Activated T-helper 1 cell treated with anti-CD3 and anti-CD28 coated beads, Interleukin-12 subunit alpha, Interleukin-12 subunit beta, Interleukin-2, Interleukin-4 antibody, amounts not matched to agents 30 ng/mL and 10 ng/mL and 1 ng/mL, durations not matched to agents 14 hours and 24 hours and 36 hours (primary cell): ENCODE measurements around the gene FALEC. TPM values are rescaled to one million over a fixed set of nuclear protein-coding genes. Genes with fewer than 3 reads are reported as not detected.

ENCODE experiments used
- DNase-seq: peaks from one replicate; pipeline ENCODE4 v3.0.0; 2021; ENCODE audit warnings: low spot score
- H3K27ac Mint-ChIP-seq: one replicate; pipeline ENCODE4 v1.8.0; 2021; ENCODE audit warnings: mild to moderate bottlenecking, mixed read lengths
- H3K27me3 Mint-ChIP-seq: one replicate; pipeline ENCODE4 v1.8.0; 2022; ENCODE audit warnings: mild to moderate bottlenecking, moderate library complexity, mixed read lengths; ENCODE audit not compliant: insufficient read depth
- H3K36me3 Mint-ChIP-seq: one replicate; pipeline ENCODE4 v1.8.0; 2021; ENCODE audit warnings: low read depth, mixed read lengths
- H3K4me1 Mint-ChIP-seq: one replicate; pipeline ENCODE4 v1.8.0; 2021; ENCODE audit warnings: low read depth, mixed read lengths
- H3K4me3 Mint-ChIP-seq: one replicate; pipeline ENCODE4 v1.8.0; 2021; ENCODE audit warnings: mild to moderate bottlenecking, moderate library complexity, mixed read lengths
- H3K9me3 Mint-ChIP-seq: one replicate; pipeline ENCODE4 v1.8.0; 2021; ENCODE audit warnings: mixed read lengths
- intact Hi-C: fragments of 100-400 bp; cut with micrococcal nuclease; formaldehyde crosslinking; loops from one replicate; pipeline ENCODE4 v1.15.1; 2024
- total RNA-seq: library from RNA; stranded (reverse); gene quantifications from 2 replicates; pipeline ENCODE4 v1.2.3, GENCODE V29; 2022

Gene FALEC
- not detected in 2 replicates for total RNA-seq

DNA sequence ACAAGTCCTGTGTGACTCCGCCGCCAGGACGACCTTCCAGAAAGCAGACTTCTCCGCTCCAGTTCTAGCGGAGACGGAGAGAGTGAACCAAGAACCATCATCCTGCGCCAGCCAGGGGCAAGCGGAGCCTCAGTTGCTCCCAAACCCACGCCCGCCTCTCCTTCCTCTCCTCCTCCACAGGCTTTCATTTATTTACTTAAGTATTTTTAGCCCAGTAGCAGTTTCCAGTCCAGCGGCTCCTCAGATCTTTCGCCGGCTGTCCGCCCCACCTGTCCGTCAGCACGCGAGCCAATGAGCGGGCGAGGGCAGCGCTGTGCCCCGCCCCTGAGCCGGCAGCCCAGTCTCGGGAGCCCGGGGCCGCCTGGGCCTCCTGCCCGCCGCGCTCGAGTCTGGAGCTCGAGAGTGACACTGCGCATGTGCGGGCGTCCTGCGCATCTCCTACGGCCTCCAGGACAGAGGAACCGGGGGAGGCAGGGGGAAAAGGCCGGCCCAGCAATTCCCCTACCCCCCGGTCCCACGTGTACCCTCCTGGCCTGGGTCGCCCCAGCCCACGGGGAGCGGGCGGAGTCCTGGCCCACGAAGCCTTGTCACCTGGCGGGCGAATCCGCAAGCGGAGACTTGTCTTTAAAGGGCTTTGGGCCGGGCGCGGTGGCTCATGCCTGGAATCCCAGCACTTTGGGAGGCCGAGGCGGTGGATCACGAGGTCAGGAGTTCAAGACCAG, at the start of gene FALEC:
Gene FALEC, plus strand, starts transcription at position 425 of the 722 bp plus-strand sequence.
- peaks cover 16% of the 10 kb centered on the region for H3K4me1 Mint-ChIP-seq
- peaks cover 6% of the 10 kb centered on the region for H3K36me3 Mint-ChIP-seq
- no peaks in the 10 kb centered on the region for H3K9me3 Mint-ChIP-seq
- no peaks in the 10 kb centered on the region for H3K27me3 Mint-ChIP-seq
- H3K4me3 Mint-ChIP-seq, result peak within 1 kb of the TSS; percentile 79
- intact Hi-C loops, result loop anchor here (1.0 to 2.0 kb wide), 5 partner anchors 28 to 260 kb away; partner anchors contain the start of genes ADAMTSL4, RPRD2 and TARS2
- peak; percentile 93 for DNase-seq
- peak within 1 kb of the TSS; percentile 83 for H3K27ac Mint-ChIP-seq

DNA sequence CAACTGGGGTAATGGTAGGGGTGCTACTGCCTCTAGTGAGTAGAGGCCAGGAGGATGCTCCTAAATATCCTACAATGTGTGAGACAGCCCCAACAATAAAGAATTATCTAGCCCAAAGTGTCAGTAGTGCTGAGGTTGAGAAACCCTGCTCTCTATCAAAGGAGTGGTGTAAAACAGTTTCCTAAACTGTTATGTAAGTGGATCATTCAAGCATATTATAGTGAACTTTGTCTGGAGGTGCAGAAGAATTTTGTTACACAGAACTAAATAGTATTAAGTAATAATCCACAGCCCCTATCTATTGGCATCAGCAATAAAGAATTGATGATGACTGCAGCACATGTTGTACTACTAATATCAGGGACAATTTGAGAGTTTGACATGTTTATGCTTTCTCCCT, 48.6 kb upstream of the FALEC start:
- peaks cover 30% of the 10 kb centered on the region for H3K36me3 Mint-ChIP-seq
- no peak overlapping the region for H3K4me3 Mint-ChIP-seq
- no peak for DNase-seq
- no peak overlapping the region for H3K27ac Mint-ChIP-seq
- intact Hi-C loops, result no loop called here
- no peaks in the 10 kb centered on the region for H3K27me3 Mint-ChIP-seq
- H3K9me3 Mint-ChIP-seq, result no peaks in the 10 kb centered on the region
- peaks cover 5% of the 10 kb centered on the region for H3K4me1 Mint-ChIP-seq

DNA sequence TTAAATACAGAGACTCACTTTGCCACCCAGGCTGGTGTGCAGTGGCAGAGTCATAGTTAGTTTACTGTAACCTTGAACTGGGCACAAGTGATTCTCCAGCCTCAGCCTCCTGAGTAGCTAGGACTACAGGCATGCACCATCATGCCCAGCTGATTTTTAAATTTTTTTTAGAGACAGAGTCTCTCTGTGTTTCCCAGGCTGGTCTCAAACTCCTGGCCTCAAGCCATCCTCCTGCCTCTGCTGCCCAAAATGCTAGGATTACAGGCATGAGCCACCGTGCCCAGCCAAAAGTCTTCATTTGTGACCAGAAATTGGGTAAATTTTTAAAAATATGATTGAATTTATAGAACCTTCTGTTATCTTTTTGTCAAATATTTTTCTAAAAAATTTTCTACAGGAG, 46.3 kb upstream of the FALEC start:
- Mint-ChIP-seq H3K27ac (no peak overlapping the region), H3K36me3 (peaks cover 32% of the 10 kb centered on the region), H3K27me3 (no peaks in the 10 kb centered on the region), H3K9me3 (no peaks in the 10 kb centered on the region), H3K4me1 (peaks cover 2% of the 10 kb centered on the region), H3K4me3 (no peak overlapping the region)
- no peak for DNase-seq
- intact Hi-C loops, result no loop called here

DNA sequence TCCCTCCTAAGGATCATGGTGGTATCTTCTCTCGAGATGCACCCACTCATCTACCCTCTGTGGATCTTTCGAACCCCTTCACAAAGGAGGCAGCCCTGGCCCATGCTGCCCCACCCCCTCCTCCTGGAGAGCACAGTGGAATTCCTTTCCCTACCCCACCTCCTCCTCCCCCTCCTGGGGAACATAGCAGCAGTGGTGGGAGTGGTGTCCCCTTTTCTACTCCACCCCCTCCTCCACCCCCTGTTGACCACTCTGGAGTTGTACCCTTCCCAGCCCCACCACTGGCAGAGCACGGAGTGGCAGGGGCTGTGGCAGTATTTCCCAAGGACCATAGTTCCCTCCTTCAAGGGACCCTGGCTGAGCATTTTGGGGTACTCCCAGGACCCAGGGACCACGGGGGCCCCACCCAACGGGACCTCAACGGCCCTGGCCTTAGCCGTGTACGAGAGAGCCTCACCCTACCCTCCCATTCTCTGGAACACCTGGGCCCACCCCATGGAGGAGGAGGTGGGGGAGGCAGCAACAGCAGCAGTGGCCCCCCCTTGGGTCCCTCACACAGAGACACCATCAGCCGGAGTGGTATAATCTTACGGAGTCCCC, 42.9 kb upstream of the FALEC start:
- DNase-seq, result no peak
- peaks cover 23% of the 10 kb centered on the region for H3K36me3 Mint-ChIP-seq
- H3K4me3 Mint-ChIP-seq, result no peak overlapping the region
- H3K4me1 Mint-ChIP-seq, result peaks cover 6% of the 10 kb centered on the region
- no peaks in the 10 kb centered on the region for H3K27me3 Mint-ChIP-seq
- intact Hi-C loops, result loop anchor here (10.0 kb wide), 1 partner anchor 352 kb away; no protein-coding TSS in a partner anchor
- H3K9me3 Mint-ChIP-seq, result no peaks in the 10 kb centered on the region
- no peak overlapping the region for H3K27ac Mint-ChIP-seq

DNA sequence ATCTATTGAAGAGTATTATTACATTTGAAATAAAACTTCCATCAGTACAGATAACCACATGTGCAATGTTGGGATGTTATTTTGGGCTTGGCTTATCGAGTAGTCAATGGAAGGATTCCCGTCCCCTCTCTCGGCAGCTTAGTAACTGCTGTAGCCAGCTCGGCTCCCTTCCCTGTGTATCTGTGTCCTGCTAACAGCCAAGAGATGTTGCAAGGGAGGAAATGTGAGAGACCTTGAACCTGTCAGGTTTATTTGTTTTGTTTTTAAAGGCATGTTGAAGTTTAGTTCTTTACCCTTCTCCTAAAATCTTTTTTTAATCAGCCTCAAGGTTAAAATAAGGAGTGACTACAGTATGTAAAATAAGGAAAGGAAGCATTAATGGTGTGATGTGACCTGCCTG, 41.9 kb upstream of the FALEC start:
- no peak for DNase-seq
- intact Hi-C loops, result loop anchor here (10.0 kb wide), 1 partner anchor 351 kb away; no protein-coding TSS in a partner anchor
- Mint-ChIP-seq H3K27me3 (no peaks in the 10 kb centered on the region), H3K27ac (no peak overlapping the region), H3K4me1 (peaks cover 6% of the 10 kb centered on the region), H3K4me3 (no peak overlapping the region), H3K9me3 (no peaks in the 10 kb centered on the region), H3K36me3 (peaks cover 23% of the 10 kb centered on the region)

DNA sequence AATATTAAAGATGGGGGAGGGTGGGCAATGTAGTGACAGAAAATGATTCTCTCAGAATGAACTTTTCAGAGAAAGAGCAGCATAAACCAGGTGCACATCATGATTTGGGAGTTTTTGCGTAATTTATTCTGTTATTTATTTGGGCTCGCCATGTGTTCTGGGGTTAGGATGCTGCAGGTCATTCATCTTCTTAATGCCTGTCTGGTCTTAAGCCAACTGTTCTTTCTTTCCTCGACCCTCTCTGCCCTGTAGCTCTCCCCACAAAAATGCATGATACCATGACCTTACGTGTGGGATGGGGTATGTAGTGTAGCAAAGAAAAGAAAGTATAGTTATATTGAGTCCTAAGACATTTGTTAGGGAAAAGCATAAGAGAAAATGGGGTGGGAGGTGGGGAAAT, 40.7 kb upstream of the FALEC start:
- peaks cover 23% of the 10 kb centered on the region for H3K36me3 Mint-ChIP-seq
- no peak overlapping the region for H3K27ac Mint-ChIP-seq
- intact Hi-C loops, result loop anchor here (10.0 kb wide), 1 partner anchor 350 kb away; no protein-coding TSS in a partner anchor
- no peak overlapping the region for H3K4me3 Mint-ChIP-seq
- peaks cover 6% of the 10 kb centered on the region for H3K4me1 Mint-ChIP-seq
- H3K9me3 Mint-ChIP-seq, result no peaks in the 10 kb centered on the region
- DNase-seq, result no peak
- no peaks in the 10 kb centered on the region for H3K27me3 Mint-ChIP-seq

DNA sequence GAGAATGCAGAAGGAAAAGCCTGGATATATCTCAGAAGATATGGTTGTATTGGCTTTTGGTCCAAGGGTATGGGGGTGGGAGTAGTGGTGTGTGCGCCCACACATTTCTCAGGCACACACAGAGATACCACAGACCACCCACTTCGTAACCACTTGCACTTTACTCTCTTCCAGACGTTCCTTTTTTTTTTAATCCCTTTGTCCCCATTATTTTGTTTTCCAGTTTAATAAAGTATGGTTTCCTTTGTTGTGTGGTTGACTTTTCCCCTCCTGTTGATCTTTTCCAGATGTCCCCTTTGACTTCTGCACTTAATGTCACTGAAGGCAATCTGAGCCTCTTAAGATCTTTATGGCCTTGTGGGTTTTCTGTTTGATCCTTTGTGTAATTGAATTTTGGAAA, 38.8 kb upstream of the FALEC start:
- H3K27ac Mint-ChIP-seq, result no peak overlapping the region
- H3K4me3 Mint-ChIP-seq, result no peak overlapping the region
- peaks cover 5% of the 10 kb centered on the region for H3K36me3 Mint-ChIP-seq
- H3K4me1 Mint-ChIP-seq, result peaks cover 6% of the 10 kb centered on the region
- no peak for DNase-seq
- intact Hi-C loops, result loop anchor here (10.0 kb wide), 1 partner anchor 348 kb away; no protein-coding TSS in a partner anchor
- no peaks in the 10 kb centered on the region for H3K9me3 Mint-ChIP-seq
- H3K27me3 Mint-ChIP-seq, result no peaks in the 10 kb centered on the region

DNA sequence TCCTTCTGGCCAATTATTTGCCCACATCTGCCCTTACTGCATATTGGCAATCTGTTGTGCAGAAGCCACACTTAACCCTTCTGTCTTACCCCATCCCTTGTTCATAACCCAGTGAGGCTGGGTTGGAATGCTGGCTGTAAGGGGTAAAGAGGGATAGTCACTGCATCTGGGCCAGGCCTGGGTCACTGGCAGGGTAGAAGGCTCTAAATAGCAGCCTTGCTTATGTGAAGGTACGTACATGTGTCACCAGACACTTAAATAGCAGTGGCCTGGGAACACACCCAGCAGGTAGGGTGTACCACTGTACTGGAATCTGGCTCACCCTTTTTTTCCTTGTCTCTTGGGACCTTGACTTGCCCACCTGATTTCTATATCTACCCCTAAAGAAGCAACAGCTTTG, 38.2 kb upstream of the FALEC start:
- intact Hi-C loops, result loop anchor here (10.0 kb wide), 1 partner anchor 347 kb away; no protein-coding TSS in a partner anchor

DNA sequence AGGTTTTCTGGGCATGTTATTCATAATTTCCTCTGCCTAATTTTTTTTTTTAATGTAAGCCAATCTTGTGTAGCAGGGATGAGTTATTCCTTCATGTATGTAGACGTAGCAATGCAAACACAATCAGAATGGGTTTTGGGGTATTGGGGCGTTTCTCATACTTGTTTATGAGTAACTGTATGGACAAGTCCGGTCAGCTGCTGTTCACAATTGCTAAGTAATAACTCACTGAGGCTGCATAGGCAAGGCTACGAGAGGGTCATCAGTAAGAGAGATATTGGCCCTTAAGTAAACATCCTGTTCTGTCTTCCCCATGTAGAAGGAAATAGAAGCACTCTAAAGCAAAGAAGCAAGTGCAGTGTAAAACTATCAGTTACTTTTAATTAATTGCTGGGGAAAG, 37.8 kb upstream of the FALEC start:
- Mint-ChIP-seq H3K9me3 (no peaks in the 10 kb centered on the region), H3K27ac (no peak overlapping the region), H3K36me3 (peaks cover 1% of the 10 kb centered on the region), H3K4me1 (peaks cover 6% of the 10 kb centered on the region), H3K27me3 (no peaks in the 10 kb centered on the region), H3K4me3 (no peak overlapping the region)
- intact Hi-C loops, result loop anchor here (10.0 kb wide), 1 partner anchor 347 kb away; no protein-coding TSS in a partner anchor
- no peak for DNase-seq

More for the DNA sequence above, 38.2 kb upstream of the FALEC start:
- Mint-ChIP-seq H3K4me1 (peaks cover 6% of the 10 kb centered on the region), H3K27ac (no peak overlapping the region), H3K9me3 (no peaks in the 10 kb centered on the region), H3K27me3 (no peaks in the 10 kb centered on the region), H3K36me3 (peaks cover 4% of the 10 kb centered on the region), H3K4me3 (no peak overlapping the region)
- DNase-seq, result no peak

DNA sequence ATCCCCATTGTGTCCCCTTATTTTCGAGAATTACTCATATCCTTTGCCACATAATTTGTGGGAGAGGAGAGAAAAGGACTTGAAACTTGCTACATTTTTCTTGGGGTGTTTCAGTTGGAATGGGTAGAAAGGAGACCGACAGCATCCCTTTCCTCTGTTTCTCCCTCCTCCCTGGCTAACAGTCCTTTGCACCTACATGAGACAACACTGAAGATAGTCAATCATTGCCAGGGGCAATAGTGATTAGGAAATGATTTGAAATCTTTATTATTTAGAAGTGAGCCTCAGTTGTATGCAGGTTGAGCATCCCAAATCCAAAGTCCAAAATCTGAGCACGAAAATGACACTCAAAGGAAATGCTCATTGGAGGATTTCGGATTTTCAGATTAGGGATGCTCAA, 36.2 kb upstream of the FALEC start:
- Mint-ChIP-seq H3K4me3 (no peak overlapping the region), H3K36me3 (no peaks in the 10 kb centered on the region), H3K4me1 (peaks cover 6% of the 10 kb centered on the region), H3K27ac (no peak overlapping the region), H3K9me3 (no peaks in the 10 kb centered on the region), H3K27me3 (no peaks in the 10 kb centered on the region)
- no peak for DNase-seq
- intact Hi-C loops, result loop anchor here (10.0 kb wide), 1 partner anchor 345 kb away; no protein-coding TSS in a partner anchor

DNA sequence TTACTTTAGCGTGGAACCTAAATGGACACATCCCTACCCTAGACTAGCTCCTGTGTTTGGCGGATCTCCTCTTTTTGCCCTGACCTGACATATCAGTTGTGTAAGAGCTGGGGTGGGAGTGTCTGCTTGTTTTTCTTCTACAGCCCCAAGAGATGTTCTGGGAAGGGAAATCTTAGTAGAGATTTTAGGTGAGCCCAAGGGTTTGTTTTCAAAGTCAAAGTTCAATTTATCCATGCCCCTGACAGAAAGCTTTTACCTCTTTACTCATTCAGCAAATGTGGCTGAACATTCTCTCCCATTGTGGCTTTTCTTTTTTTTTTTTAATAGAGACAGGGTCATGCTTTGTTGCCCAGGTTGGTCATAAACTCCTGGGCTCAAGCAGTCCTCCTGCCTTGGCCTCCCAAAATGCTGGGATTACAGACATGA, 35.6 kb upstream of the FALEC start:
- Mint-ChIP-seq H3K27me3 (no peaks in the 10 kb centered on the region), H3K9me3 (no peaks in the 10 kb centered on the region), H3K4me1 (peaks cover 10% of the 10 kb centered on the region), H3K27ac (no peak overlapping the region), H3K36me3 (no peaks in the 10 kb centered on the region), H3K4me3 (no peak overlapping the region)
- DNase-seq, result no peak
- intact Hi-C loops, result loop anchor here (10.0 kb wide), 1 partner anchor 345 kb away; no protein-coding TSS in a partner anchor

DNA sequence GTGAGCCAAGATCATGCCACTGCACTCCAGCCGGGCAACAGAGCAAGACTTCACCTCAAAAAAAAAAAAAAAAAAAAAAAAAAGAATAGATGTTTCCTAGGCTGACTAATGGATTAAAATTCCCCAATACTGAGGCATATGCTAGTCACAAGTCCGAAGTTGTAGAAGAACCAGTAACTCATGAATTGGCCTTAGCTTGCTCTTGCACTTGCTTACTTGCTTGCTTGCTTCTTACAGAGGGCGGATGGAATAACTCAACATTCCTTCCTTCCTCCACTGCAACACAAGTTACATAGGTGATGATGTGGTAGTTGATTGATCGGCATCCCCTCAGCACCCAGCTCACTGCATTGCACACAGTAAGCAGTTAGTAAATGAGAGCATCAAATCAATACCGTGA, 31.1 kb upstream of the FALEC start:
- H3K27ac Mint-ChIP-seq, result no peak overlapping the region

DNA sequence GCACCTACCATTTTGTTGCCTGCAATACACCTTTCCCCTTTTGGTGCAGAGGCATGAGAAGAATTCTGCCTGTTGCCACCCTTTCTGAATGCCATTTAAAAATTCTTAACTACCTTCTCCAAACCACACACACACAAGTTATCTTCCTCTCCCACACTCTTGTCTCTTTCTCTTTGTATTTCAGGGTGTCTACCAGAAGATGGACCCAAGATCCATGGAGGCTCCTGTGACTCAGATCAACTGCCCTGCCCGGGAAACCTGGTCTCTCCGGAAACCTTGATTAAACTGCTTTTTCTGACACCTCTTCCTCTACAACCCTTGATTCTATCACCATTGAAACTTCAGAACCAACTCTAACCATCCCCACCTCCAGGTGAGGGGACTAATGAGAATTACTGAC, 30.7 kb upstream of the FALEC start:
- Mint-ChIP-seq H3K4me1 (peaks cover 35% of the 10 kb centered on the region), H3K27me3 (no peaks in the 10 kb centered on the region), H3K36me3 (peaks cover 15% of the 10 kb centered on the region), H3K4me3 (no peak overlapping the region), H3K9me3 (no peaks in the 10 kb centered on the region), H3K27ac (peak overlapping the region; percentile 49)
- intact Hi-C loops, result loop anchor here (5.0 kb wide), 3 partner anchors 142 to 522 kb away; partner anchors contain the start of genes ENSA, MINDY1, PRUNE1 and SETDB1
- DNase-seq, result no peak

More for the DNA sequence above, 31.1 kb upstream of the FALEC start:
- Mint-ChIP-seq H3K36me3 (peaks cover 13% of the 10 kb centered on the region), H3K4me1 (peaks cover 34% of the 10 kb centered on the region), H3K27me3 (no peaks in the 10 kb centered on the region), H3K4me3 (no peak overlapping the region), H3K9me3 (no peaks in the 10 kb centered on the region)
- no peak for DNase-seq
- intact Hi-C loops, result no loop called here
